CD4-positive, alpha-beta T cell (primary cell): Measurements from ENCODE around the gene OR4E2. TPM values are rescaled to one million over a fixed set of nuclear protein-coding genes. Genes with fewer than 3 reads are reported as not detected.

ENCODE experiments used
- ATAC-seq: fragments of 200-7000 bp; cut with Tn5 transposase; one replicate; pipeline ENCODE4 v1.10.0; 2022; ENCODE audit warnings: mild to moderate bottlenecking; ENCODE audit not compliant: poor library complexity
- CTCF ChIA-PET: fragments of 350-600 bp; sonication (Branson Sonifier 250); formaldehyde crosslinking; loops from one replicate; lab custom pipeline; 2021; ENCODE audit warnings: antibody characterized with exemption, inconsistent platforms; lab: Charles Lee
- POLR2A ChIA-PET: fragments of 350-600 bp; sonication (Branson Sonifier 250); formaldehyde crosslinking; loops from one replicate; lab custom pipeline; 2021; ENCODE audit warnings: antibody characterized with exemption, inconsistent platforms; lab: Charles Lee
- DNase-seq, 14 experiments: peaks; one replicate each; pipeline ENCODE4 v3.0.0-alpha.2; 2013 to 2020; ENCODE audit warnings: mixed read lengths in 2 of 14
- H3K27ac ChIP-seq, 2 donors: one replicate each; pipeline versions ENCODE4 v1.5.1 to v1.7.0; 2013; ENCODE audit warnings: low read length in 2 of 2, low read depth in 1 of 2, mild to moderate bottlenecking in 1 of 2
- H3K27me3 ChIP-seq, 2 experiments: 1 replicate in 1 of 2; 2 replicates in 1 of 2; pipeline versions ENCODE4 v1.6.1 to v1.7.0; 2013; ENCODE audit warnings: low read length in 2 of 2, control low read depth in 1 of 2, mild to moderate bottlenecking in 1 of 2, moderate library complexity in 1 of 2; ENCODE audit not compliant: insufficient read depth in 2 of 2, control insufficient read depth in 1 of 2
- H3K36me3 ChIP-seq: one replicate; pipeline ENCODE4 v1.6.1; 2013; ENCODE audit warnings: low read length, control low read depth; ENCODE audit not compliant: insufficient read depth
- H3K4me1 ChIP-seq: one replicate; pipeline ENCODE4 v1.6.1; 2013; ENCODE audit warnings: low read length, control low read depth; ENCODE audit not compliant: insufficient read depth
- H3K4me3 ChIP-seq: one replicate; pipeline ENCODE4 v1.5.1; 2013; ENCODE audit warnings: mild to moderate bottlenecking, low read length, moderate library complexity
- H3K9me3 ChIP-seq, 2 experiments: 1 replicate in 1 of 2; 2 replicates in 1 of 2; pipeline versions ENCODE4 v1.6.1 to v1.7.0; 2013; ENCODE audit warnings: low read length in 2 of 2, mild to moderate bottlenecking in 2 of 2, control low read depth in 1 of 2, moderate library complexity in 1 of 2; ENCODE audit not compliant: control insufficient read depth in 1 of 2, insufficient read depth in 1 of 2
- H3K27ac Mint-ChIP-seq: one replicate; pipeline ENCODE4 v1.8.0; 2020; ENCODE audit warnings: mixed read lengths
- H3K27me3 Mint-ChIP-seq: one replicate; pipeline ENCODE4 v1.8.0; 2021; ENCODE audit warnings: mixed read lengths
- H3K36me3 Mint-ChIP-seq: one replicate; pipeline ENCODE4 v1.8.0; 2021; ENCODE audit warnings: low read depth, mixed read lengths
- H3K4me1 Mint-ChIP-seq: one replicate; pipeline ENCODE4 v1.8.0; 2021; ENCODE audit warnings: low read depth, mixed read lengths
- H3K4me3 Mint-ChIP-seq: one replicate; pipeline ENCODE4 v1.8.0; 2020; ENCODE audit warnings: mild to moderate bottlenecking, mixed read lengths
- H3K9me3 Mint-ChIP-seq: one replicate; pipeline ENCODE4 v1.8.0; 2020; ENCODE audit warnings: mixed read lengths
- intact Hi-C, 2 experiments: fragments of 100-400 bp; cut with DNase I in 1 of 2; cut with micrococcal nuclease in 1 of 2; formaldehyde crosslinking; loops; one replicate each; pipeline versions ENCODE4 v1.15.1 to v1.9.0; 2023 to 2025; cut with DNase I, micrococcal nuclease
- polyA plus RNA-seq, 2 donors: library from polyadenylated mRNA; unstranded; fragments of 120-200 nt; gene quantifications; one replicate each; pipeline ENCODE4 v1.2.1, GENCODE V29; 2013
- total RNA-seq, 174 experiments: library from RNA in 2 of 174; stranded (reverse) in 2 of 174; gene quantifications; one replicate each; pipeline ENCODE4 v1.2.3 and lab custom pipeline; 2021 to 2026
- TF ChIP-seq, protein P1 (sequence below): fragments of 200-600 bp; IDR thresholded peaks from one replicate; pipeline ENCODE4 v1.8.0; 2022; ENCODE audit warnings: antibody characterized with exemption, mild to moderate bottlenecking

Gene OR4E2
- total RNA-seq, result not detected
- polyA plus RNA-seq (2013, experiment 1 of 2), result 0.04 TPM
- 0.04 TPM for polyA plus RNA-seq (2013, experiment 2 of 2)
- total RNA-seq (lab: John Stamatoyannopoulos, UW), result 0 to 0.31 (median 0) reads per million in 172 experiments

GRCh38 chr14:21653331-21653885 is at the start of gene OR4E2:
TSS of gene OR4E2 (plus strand) at chr14:21653835. CDS start at chr14:21665083, 11,248 bp downstream.
- no peak for ATAC-seq
- intact Hi-C loops, result no loop called here
- Mint-ChIP-seq H3K9me3 (no peaks in the 10 kb centered on the region), H3K4me1 (no peaks in the 10 kb centered on the region), H3K27me3 (peaks cover 34% of the 10 kb centered on the region), H3K36me3 (no peaks in the 10 kb centered on the region), H3K27ac (no peak within 1 kb of the TSS), H3K4me3 (no peak within 1 kb of the TSS)
- TF ChIP-seq, protein P1, sequence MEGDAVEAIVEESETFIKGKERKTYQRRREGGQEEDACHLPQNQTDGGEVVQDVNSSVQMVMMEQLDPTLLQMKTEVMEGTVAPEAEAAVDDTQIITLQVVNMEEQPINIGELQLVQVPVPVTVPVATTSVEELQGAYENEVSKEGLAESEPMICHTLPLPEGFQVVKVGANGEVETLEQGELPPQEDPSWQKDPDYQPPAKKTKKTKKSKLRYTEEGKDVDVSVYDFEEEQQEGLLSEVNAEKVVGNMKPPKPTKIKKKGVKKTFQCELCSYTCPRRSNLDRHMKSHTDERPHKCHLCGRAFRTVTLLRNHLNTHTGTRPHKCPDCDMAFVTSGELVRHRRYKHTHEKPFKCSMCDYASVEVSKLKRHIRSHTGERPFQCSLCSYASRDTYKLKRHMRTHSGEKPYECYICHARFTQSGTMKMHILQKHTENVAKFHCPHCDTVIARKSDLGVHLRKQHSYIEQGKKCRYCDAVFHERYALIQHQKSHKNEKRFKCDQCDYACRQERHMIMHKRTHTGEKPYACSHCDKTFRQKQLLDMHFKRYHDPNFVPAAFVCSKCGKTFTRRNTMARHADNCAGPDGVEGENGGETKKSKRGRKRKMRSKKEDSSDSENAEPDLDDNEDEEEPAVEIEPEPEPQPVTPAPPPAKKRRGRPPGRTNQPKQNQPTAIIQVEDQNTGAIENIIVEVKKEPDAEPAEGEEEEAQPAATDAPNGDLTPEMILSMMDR, result no peak
- DNase-seq, result no peak
- Histone ChIP-seq H3K9me3 (no peaks in the 10 kb centered on the region), H3K27me3 (peaks cover 0 to 11% of the 10 kb centered on the region in 2 experiments), H3K4me1 (no peaks in the 10 kb centered on the region), H3K27ac (no peak within 1 kb of the TSS), H3K4me3 (no peak within 1 kb of the TSS), H3K36me3 (no peaks in the 10 kb centered on the region)
- POLR2A ChIA-PET, result no interaction called here
- CTCF ChIA-PET, result no interaction called here

GRCh38 chr14:21612324-21612723 is 41.3 kb upstream of the OR4E2 start:
- Histone ChIP-seq H3K4me3 (no peak overlapping the region), H3K27ac (no peak overlapping the region), H3K4me1 (no peaks in the 10 kb centered on the region), H3K36me3 (no peaks in the 10 kb centered on the region), H3K27me3 (no peaks in the 10 kb centered on the region), H3K9me3 (no peaks in the 10 kb centered on the region)
- ChIA-PET POLR2A (no interaction called here), CTCF (no interaction called here)
- no peaks in the 10 kb centered on the region for H3K36me3 Mint-ChIP-seq
- TF ChIP-seq, protein P1, result no peak
- no peak overlapping the region for H3K4me3 Mint-ChIP-seq
- peaks cover 30% of the 10 kb centered on the region for H3K27me3 Mint-ChIP-seq
- ATAC-seq, result no peak
- no peaks in the 10 kb centered on the region for H3K9me3 Mint-ChIP-seq
- H3K27ac Mint-ChIP-seq, result no peak overlapping the region
- peak in 2 of 14 experiments; percentile 1 to 6 for DNase-seq
- intact Hi-C loops, result loop anchor here in 1 of 2 experiments (10.0 kb wide), 1 partner anchor 458 kb away; the partner anchor contains the start of gene OR5AU1
- no peaks in the 10 kb centered on the region for H3K4me1 Mint-ChIP-seq

DNA sequence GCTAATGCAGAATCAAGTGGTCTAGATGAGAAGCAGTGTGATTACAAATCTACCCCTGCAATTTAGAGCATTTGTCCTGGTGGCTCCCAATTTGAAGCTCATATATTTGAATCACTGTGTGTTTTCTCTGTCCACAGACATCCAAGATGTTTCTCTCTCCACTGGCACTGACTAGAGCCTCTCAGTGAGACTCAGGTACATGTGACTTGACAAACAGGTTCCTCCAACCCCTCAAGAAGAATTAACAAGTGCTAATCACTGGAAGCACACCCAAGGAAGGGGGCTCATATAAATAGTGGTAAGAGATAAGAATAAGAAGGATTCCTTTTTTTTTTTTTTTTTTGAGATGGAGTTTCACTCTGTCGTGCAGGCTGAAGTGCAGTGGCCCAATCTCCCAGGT is 39.4 kb upstream of the OR4E2 start:
- no peak overlapping the region for H3K4me3 Mint-ChIP-seq
- no peak overlapping the region for H3K27ac Mint-ChIP-seq
- ChIA-PET CTCF (interaction anchor here (0.7 kb wide), 1 partner anchor 17 kb away, joined by 3 read pairs; no protein-coding TSS in a partner anchor), POLR2A (no interaction called here)
- H3K36me3 ChIP-seq, result no peaks in the 10 kb centered on the region
- H3K27ac ChIP-seq, result no peak overlapping the region
- intact Hi-C loops, result loop anchor here in 1 of 2 experiments (10.0 kb wide), 1 partner anchor 459 kb away; the partner anchor contains the start of gene OR5AU1
- H3K9me3 Mint-ChIP-seq, result no peaks in the 10 kb centered on the region
- TF ChIP-seq, protein P1, result no peak
- no peak overlapping the region for H3K4me3 ChIP-seq
- H3K9me3 ChIP-seq, result no peaks in the 10 kb centered on the region
- H3K36me3 Mint-ChIP-seq, result no peaks in the 10 kb centered on the region
- no peaks in the 10 kb centered on the region for H3K4me1 Mint-ChIP-seq
- peaks cover 2 to 12% of the 10 kb centered on the region in 2 experiments for H3K27me3 ChIP-seq
- ATAC-seq, result no peak
- no peaks in the 10 kb centered on the region for H3K4me1 ChIP-seq
- peaks cover 30% of the 10 kb centered on the region for H3K27me3 Mint-ChIP-seq
- no peak for DNase-seq
